HCT116 (cell line): ENCODE results near the gene PCBP3. TPM values are rescaled to one million over a fixed set of nuclear protein-coding genes. Genes with fewer than 3 reads are reported as not detected.

ENCODE experiments used
- ATAC-seq: fragments of 200-7000 bp; cut with Tn5 transposase; 2 replicates; pipeline ENCODE4 v1.9.1; 2020; ENCODE audit warnings: mild to moderate bottlenecking, moderate library complexity
- BruUV-seq: library from RNA; stranded (reverse); fragments of 400-500 nt; replicated peaks from 2 replicates; lab custom pipeline; 2021; lab: Mats Ljungman, UMichigan
- CTCF ChIA-PET: fragments of 300-600 bp; sonication (Branson Sonifier 250); formaldehyde crosslinking; loops from one replicate; lab custom pipeline; 2021; ENCODE audit warnings: antibody characterized with exemption; lab: Charles Lee
- POLR2A ChIA-PET: fragments of 300-600, 350-600 bp; sonication (Branson Sonifier 250); formaldehyde crosslinking; loops from one replicate; lab custom pipeline; 2021; ENCODE audit warnings: antibody characterized with exemption; lab: Charles Lee
- RAD21 ChIA-PET, 2 experiments: fragments of 300-600 bp; sonication (Branson Sonifier 250); formaldehyde crosslinking; loops; one replicate each; lab custom pipeline; 2023; ENCODE audit warnings: low total read pairs in 2 of 2; ENCODE audit not compliant: uncharacterized antibody in 2 of 2, unreplicated experiment in 2 of 2, low non-redundant PET in 1 of 2; lab: Charles Lee
- DNase-seq: peaks from one replicate; pipeline ENCODE4 v3.0.0-alpha.2; 2010; ENCODE audit warnings: low read depth, low spot score
- H2AFZ ChIP-seq: fragments of 200-600 bp; shearing (Covaris generic), sonication (generic); 2 replicates; pipeline ENCODE4 v1.6.1; 2017; ENCODE audit warnings: low read depth, mixed run types, mixed read lengths, antibody characterized with exemption, low read length; ENCODE audit not compliant: poor library complexity, severe bottlenecking
- H3K27ac ChIP-seq: 2 replicates; pipeline ENCODE4 v1.5.1; 2012; ENCODE audit warnings: low read depth, low read length
- H3K27me3 ChIP-seq: fragments of 200-600 bp; sonication (generic); 2 replicates; pipeline ENCODE4 v1.6.1; 2016; ENCODE audit warnings: mixed run types, low read length, mixed read lengths; ENCODE audit not compliant: insufficient read depth
- H3K36me3 ChIP-seq, 2 experiments: fragments of 200-500 bp in 1 of 2; fragments of 200-600 bp in 1 of 2; sonication (Bioruptor generic) in 1 of 2; sonication (generic) in 1 of 2; 2 replicates each; pipeline versions ENCODE4 v1.5.1 to v1.6.1; 2014 to 2016; ENCODE audit warnings: low read length in 2 of 2, inconsistent platforms in 1 of 2, mixed read lengths in 1 of 2, mixed run types in 1 of 2; ENCODE audit not compliant: insufficient read depth in 2 of 2, control insufficient read depth in 1 of 2
- H3K4me1 ChIP-seq, 2 experiments: fragments of 200-600 bp in 1 of 2; sonication (generic) in 1 of 2; 2 replicates each; pipeline versions ENCODE4 v1.5.1 to v1.6.1; 2012 to 2017; ENCODE audit warnings: low read length in 2 of 2, inconsistent platforms in 1 of 2, mild to moderate bottlenecking in 1 of 2, mixed read lengths in 1 of 2, mixed run types in 1 of 2, moderate library complexity in 1 of 2; ENCODE audit not compliant: insufficient read depth in 2 of 2, control insufficient read depth in 1 of 2
- H3K4me2 ChIP-seq: fragments of 200-600 bp; sonication (generic); 2 replicates; pipeline ENCODE4 v1.6.1; 2017; ENCODE audit warnings: mixed run types, low read length, mixed read lengths
- H3K4me3 ChIP-seq, 2 experiments: fragments of 200-600 bp in 1 of 2; sonication (generic) in 1 of 2; replicated peaks in 1 of 2; 2 replicates each; pipeline ENCODE4 v1.5.1; 2011 to 2016; ENCODE audit warnings: low read length in 2 of 2, control low read depth in 1 of 2, low read depth in 1 of 2, mild to moderate bottlenecking in 1 of 2, mixed read lengths in 1 of 2, mixed run types in 1 of 2
- H3K79me2 ChIP-seq: fragments of 200-600 bp; sonication (generic); 2 replicates; pipeline ENCODE4 v1.6.1; 2017; ENCODE audit warnings: mild to moderate bottlenecking, mixed run types, low read length, moderate library complexity, mixed read lengths; ENCODE audit not compliant: insufficient read depth
- H3K9ac ChIP-seq: fragments of 200-600 bp; sonication (generic); 2 replicates; pipeline ENCODE4 v1.6.1; 2016; ENCODE audit warnings: low read length, mixed read lengths
- H3K9me2 ChIP-seq: fragments of 200-600 bp; sonication (generic), shearing (Covaris generic); 2 replicates; pipeline ENCODE4 v1.6.1; 2017; ENCODE audit warnings: mixed run types, mild to moderate bottlenecking, moderate library complexity; ENCODE audit not compliant: insufficient read depth
- H3K9me3 ChIP-seq, 2 experiments: fragments of 200-500 bp in 1 of 2; fragments of 200-600 bp in 1 of 2; sonication (Bioruptor generic) in 1 of 2; sonication (generic) in 1 of 2; 2 replicates each; pipeline ENCODE4 v1.6.1; 2014 to 2017; ENCODE audit warnings: low read length in 2 of 2, mixed read lengths in 2 of 2, inconsistent platforms in 1 of 2, low read depth in 1 of 2, mild to moderate bottlenecking in 1 of 2, mixed run types in 1 of 2, moderate library complexity in 1 of 2; ENCODE audit not compliant: control insufficient read depth in 1 of 2, insufficient read depth in 1 of 2
- H4K20me1 ChIP-seq: fragments of 200-600 bp; sonication (generic), shearing (Covaris generic); 2 replicates; pipeline ENCODE4 v1.6.1; 2017; ENCODE audit warnings: mixed run types, mild to moderate bottlenecking, moderate library complexity; ENCODE audit not compliant: insufficient read depth
- ATF3 ChIP-seq: IDR thresholded peaks from 2 replicates; pipeline ENCODE4 v1.6.1; 2012
- CBX3 ChIP-seq: IDR thresholded peaks from 2 replicates; pipeline ENCODE4 v1.6.1; 2012; ENCODE audit warnings: low read depth
- EGR1 ChIP-seq: IDR thresholded peaks from 2 replicates; pipeline ENCODE4 v1.6.1; 2012; ENCODE audit warnings: low read depth
- ELF1 ChIP-seq: IDR thresholded peaks from 2 replicates; pipeline ENCODE4 v1.6.1; 2012; ENCODE audit warnings: low read depth, borderline replicate concordance
- EZH2phosphoT487 ChIP-seq: fragments of 200-600 bp; IDR thresholded peaks from 2 replicates; pipeline ENCODE4 v1.6.1; 2018; ENCODE audit warnings: antibody characterized with exemption, borderline replicate concordance
- POLR2AphosphoS5 ChIP-seq: IDR thresholded peaks from 2 replicates; pipeline ENCODE4 v1.6.1; 2011; ENCODE audit warnings: mild to moderate bottlenecking, low read depth, low read length, moderate library complexity
- SRF ChIP-seq: IDR thresholded peaks from 2 replicates; pipeline ENCODE4 v1.6.1; 2012; ENCODE audit warnings: low read depth
- ZNF274 ChIP-seq: fragments of 200-500 bp; sonication (Bioruptor generic); IDR thresholded peaks from 2 replicates; pipeline ENCODE4 v1.6.1; 2014; ENCODE audit warnings: mild to moderate bottlenecking, low read depth, low read length, inconsistent platforms
- intact Hi-C: fragments of 100-400 bp; cut with micrococcal nuclease; formaldehyde crosslinking; loops from 2 replicates; pipeline ENCODE4 v1.10.0; 2022
- total RNA-seq: library from RNA; stranded (reverse); gene quantifications from one replicate; pipeline ENCODE4 v1.2.1, GENCODE V29; 2021; ENCODE audit not compliant: unreplicated experiment
- TF ChIP-seq, protein P1 (sequence below), 3 experiments: fragments of 200-600 bp in 1 of 3; sonication (generic) in 1 of 3; IDR thresholded peaks in 2 of 3; conservative IDR thresholded peaks in 1 of 3; 2 replicates each; pipeline ENCODE4 v1.5.1; 2012 to 2017; ENCODE audit warnings: low read depth in 2 of 3, low read length in 2 of 3, antibody characterized with exemption in 1 of 3, borderline replicate concordance in 1 of 3, control low read depth in 1 of 3, mild to moderate bottlenecking in 1 of 3, mixed read lengths in 1 of 3, mixed run types in 1 of 3, moderate library complexity in 1 of 3; ENCODE audit not compliant: insufficient read depth in 1 of 3
- TF ChIP-seq, protein P2 (sequence below): IDR thresholded peaks from 2 replicates; pipeline ENCODE4 v1.6.1; 2012; ENCODE audit warnings: low read depth

PCBP3 gene
- total RNA-seq, 1 experiment from 2014 or later, result 3.1 TPM

DNA sequence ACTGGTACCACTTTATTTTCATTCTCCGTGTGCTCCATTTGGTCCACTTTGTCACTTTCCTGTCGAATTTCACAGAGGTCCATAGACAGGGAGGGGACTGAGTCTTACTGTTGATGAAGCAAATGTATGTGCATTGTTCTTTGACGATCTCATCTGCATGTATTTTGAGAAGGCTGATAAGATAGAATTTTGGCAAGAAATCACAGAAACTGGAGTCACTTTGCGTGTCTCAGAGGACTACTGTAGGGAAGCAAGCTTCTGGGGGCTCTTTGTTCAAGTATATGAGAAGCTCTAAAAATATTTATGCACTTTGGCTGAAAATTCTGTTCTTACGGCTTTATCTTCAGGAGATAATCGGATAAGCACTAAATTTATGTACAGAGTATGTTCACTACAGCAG lies 78.1 kb downstream of the PCBP3 start:
- intact Hi-C loops, result no loop called here
- ATAC-seq (no peak), DNase-seq (no peak)
- H4K20me1 ChIP-seq, result no peaks in the 10 kb centered on the region
- H3K27me3 ChIP-seq, result peaks cover 19% of the 10 kb centered on the region
- ChIA-PET CTCF (no interaction called here), POLR2A (interaction anchor here (1.4 kb wide), 1 partner anchor 26 kb away, joined by 3 read pairs; no protein-coding TSS in a partner anchor), RAD21 (no interaction called here)
- H3K36me3 ChIP-seq, result no peaks in the 10 kb centered on the region
- H3K9ac ChIP-seq, result no peak overlapping the region
- no peak overlapping the region for H3K4me3 ChIP-seq
- no peak overlapping the region for H3K4me2 ChIP-seq
- no peaks in the 10 kb centered on the region for H3K79me2 ChIP-seq
- no peaks in the 10 kb centered on the region for H3K4me1 ChIP-seq
- no TSS peak for BruUV-seq
- H3K9me3 ChIP-seq, result no peaks in the 10 kb centered on the region
- no peak overlapping the region for H3K27ac ChIP-seq
- H3K9me2 ChIP-seq, result no peaks in the 10 kb centered on the region
- TF ChIP-seq ZNF274, result no peak
- no peak for TF ChIP-seq EGR1
- TF ChIP-seq SRF, result no peak
- TF ChIP-seq ATF3, result no peak
- TF ChIP-seq, protein P1, sequence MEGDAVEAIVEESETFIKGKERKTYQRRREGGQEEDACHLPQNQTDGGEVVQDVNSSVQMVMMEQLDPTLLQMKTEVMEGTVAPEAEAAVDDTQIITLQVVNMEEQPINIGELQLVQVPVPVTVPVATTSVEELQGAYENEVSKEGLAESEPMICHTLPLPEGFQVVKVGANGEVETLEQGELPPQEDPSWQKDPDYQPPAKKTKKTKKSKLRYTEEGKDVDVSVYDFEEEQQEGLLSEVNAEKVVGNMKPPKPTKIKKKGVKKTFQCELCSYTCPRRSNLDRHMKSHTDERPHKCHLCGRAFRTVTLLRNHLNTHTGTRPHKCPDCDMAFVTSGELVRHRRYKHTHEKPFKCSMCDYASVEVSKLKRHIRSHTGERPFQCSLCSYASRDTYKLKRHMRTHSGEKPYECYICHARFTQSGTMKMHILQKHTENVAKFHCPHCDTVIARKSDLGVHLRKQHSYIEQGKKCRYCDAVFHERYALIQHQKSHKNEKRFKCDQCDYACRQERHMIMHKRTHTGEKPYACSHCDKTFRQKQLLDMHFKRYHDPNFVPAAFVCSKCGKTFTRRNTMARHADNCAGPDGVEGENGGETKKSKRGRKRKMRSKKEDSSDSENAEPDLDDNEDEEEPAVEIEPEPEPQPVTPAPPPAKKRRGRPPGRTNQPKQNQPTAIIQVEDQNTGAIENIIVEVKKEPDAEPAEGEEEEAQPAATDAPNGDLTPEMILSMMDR (IDR thresholded peaks at IDR 0.05 in 2 of 3, conservative IDR thresholded peaks at IDR 0.05 in 1 of 3; ENCODE audit: borderline replicate concordance in 1 of 3, insufficient read depth in 1 of 3, low read depth in 2 of 3, low read length in 2 of 3), result no peak
- H2AFZ ChIP-seq, result no peak overlapping the region

- H4K20me1 ChIP-seq, result no peaks in the 10 kb centered on the region
- ATAC-seq (no peak), DNase-seq (no peak)
- peaks cover 9% of the 10 kb centered on the region; the same call in 1 of the 2 replicates for H3K27me3 ChIP-seq
- H2AFZ ChIP-seq, result no peak overlapping the region
- POLR2A ChIA-PET, result no interaction called here
- no peaks in the 10 kb centered on the region for H3K79me2 ChIP-seq
- H3K27ac ChIP-seq, result no peak overlapping the region
- CTCF ChIA-PET, result no interaction called here
- no peak overlapping the region for H3K4me3 ChIP-seq
- H3K9ac ChIP-seq, result no peak overlapping the region
- H3K9me3 ChIP-seq, result no peaks in the 10 kb centered on the region
- RAD21 ChIA-PET, result no interaction called here
- no peak overlapping the region for H3K4me2 ChIP-seq
- no peaks in the 10 kb centered on the region for H3K4me1 ChIP-seq
- H3K9me2 ChIP-seq, result no peaks in the 10 kb centered on the region
- intact Hi-C loops, result no loop called here
- BruUV-seq, result no TSS peak
- no peaks in the 10 kb centered on the region for H3K36me3 ChIP-seq
- no peak for TF ChIP-seq ZNF274
- no peak for TF ChIP-seq CBX3
- TF ChIP-seq ELF1, result no peak
- TF ChIP-seq, protein P2, sequence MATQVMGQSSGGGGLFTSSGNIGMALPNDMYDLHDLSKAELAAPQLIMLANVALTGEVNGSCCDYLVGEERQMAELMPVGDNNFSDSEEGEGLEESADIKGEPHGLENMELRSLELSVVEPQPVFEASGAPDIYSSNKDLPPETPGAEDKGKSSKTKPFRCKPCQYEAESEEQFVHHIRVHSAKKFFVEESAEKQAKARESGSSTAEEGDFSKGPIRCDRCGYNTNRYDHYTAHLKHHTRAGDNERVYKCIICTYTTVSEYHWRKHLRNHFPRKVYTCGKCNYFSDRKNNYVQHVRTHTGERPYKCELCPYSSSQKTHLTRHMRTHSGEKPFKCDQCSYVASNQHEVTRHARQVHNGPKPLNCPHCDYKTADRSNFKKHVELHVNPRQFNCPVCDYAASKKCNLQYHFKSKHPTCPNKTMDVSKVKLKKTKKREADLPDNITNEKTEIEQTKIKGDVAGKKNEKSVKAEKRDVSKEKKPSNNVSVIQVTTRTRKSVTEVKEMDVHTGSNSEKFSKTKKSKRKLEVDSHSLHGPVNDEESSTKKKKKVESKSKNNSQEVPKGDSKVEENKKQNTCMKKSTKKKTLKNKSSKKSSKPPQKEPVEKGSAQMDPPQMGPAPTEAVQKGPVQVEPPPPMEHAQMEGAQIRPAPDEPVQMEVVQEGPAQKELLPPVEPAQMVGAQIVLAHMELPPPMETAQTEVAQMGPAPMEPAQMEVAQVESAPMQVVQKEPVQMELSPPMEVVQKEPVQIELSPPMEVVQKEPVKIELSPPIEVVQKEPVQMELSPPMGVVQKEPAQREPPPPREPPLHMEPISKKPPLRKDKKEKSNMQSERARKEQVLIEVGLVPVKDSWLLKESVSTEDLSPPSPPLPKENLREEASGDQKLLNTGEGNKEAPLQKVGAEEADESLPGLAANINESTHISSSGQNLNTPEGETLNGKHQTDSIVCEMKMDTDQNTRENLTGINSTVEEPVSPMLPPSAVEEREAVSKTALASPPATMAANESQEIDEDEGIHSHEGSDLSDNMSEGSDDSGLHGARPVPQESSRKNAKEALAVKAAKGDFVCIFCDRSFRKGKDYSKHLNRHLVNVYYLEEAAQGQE, result no peak
- no peak for TF ChIP-seq EGR1
- TF ChIP-seq EZH2phosphoT487, result no peak
- no peak for TF ChIP-seq POLR2AphosphoS5
- TF ChIP-seq SRF, result no peak
Observed at GRCh38 chr21:45723049-45723958, 79.8 kb downstream of the PCBP3 start.
